Measurements from ENCODE around the gene BFSP2.

Gene BFSP2

GRCh38 chr3:133400006-133400515, at the start of gene BFSP2:
TSS of gene BFSP2 (plus strand) at chr3:133400056. CDS start at chr3:133400084, 28 bp downstream.
- DNase-seq (ENCODE audit: low spot score) = no peak

- DNase-seq (ENCODE audit: low spot score) = no peak
Measured at GRCh38 chr3:133354721-133355120, 45.1 kb upstream of the BFSP2 start.

GRCh38 chr3:133360476-133360875, 39.4 kb upstream of the BFSP2 start:
- no peak for DNase-seq (ENCODE audit: low spot score)

GRCh38 chr3:133361011-133361410, 38.8 kb upstream of the BFSP2 start:
- no peak for DNase-seq (ENCODE audit: low spot score)

- no peak for DNase-seq (ENCODE audit: low spot score)
Measured at GRCh38 chr3:133361435-133361834, 38.4 kb upstream of the BFSP2 start.

- no peak for DNase-seq (ENCODE audit: low spot score)
Measured at GRCh38 chr3:133362539-133362938, 37.3 kb upstream of the BFSP2 start.

- DNase-seq (ENCODE audit: low spot score) = no peak
Measured at GRCh38 chr3:133364704-133365103, 35.2 kb upstream of the BFSP2 start.

GRCh38 chr3:133366921-133367320, 32.9 kb upstream of the BFSP2 start:
- DNase-seq (ENCODE audit: low spot score) = no peak

- DNase-seq (ENCODE audit: low spot score) = no peak
Measured at GRCh38 chr3:133367403-133367802, 32.5 kb upstream of the BFSP2 start.

GRCh38 chr3:133367956-133368355, 31.9 kb upstream of the BFSP2 start:
- DNase-seq (ENCODE audit: low spot score) = no peak

GRCh38 chr3:133368371-133369067, 31.3 kb upstream of the BFSP2 start:
- DNase-seq (ENCODE audit: low spot score) = no peak

- DNase-seq (ENCODE audit: low spot score) = no peak
Measured at GRCh38 chr3:133369068-133369440, 30.8 kb upstream of the BFSP2 start.

- no peak for DNase-seq (ENCODE audit: low spot score)
Measured at GRCh38 chr3:133371181-133371580, 28.7 kb upstream of the BFSP2 start.

GRCh38 chr3:133371676-133372075, 28.2 kb upstream of the BFSP2 start:
- DNase-seq (ENCODE audit: low spot score) = no peak

GRCh38 chr3:133374708-133375402, 25.0 kb upstream of the BFSP2 start:
- no peak for DNase-seq (ENCODE audit: low spot score)

GRCh38 chr3:133375403-133375745, 24.5 kb upstream of the BFSP2 start:
- DNase-seq (ENCODE audit: low spot score) = no peak

GRCh38 chr3:133376810-133377209, 23.0 kb upstream of the BFSP2 start:
- no peak for DNase-seq (ENCODE audit: low spot score)

- DNase-seq (ENCODE audit: low spot score) = no peak
Measured at GRCh38 chr3:133377396-133377795, 22.5 kb upstream of the BFSP2 start.

- no peak for DNase-seq (ENCODE audit: low spot score)
Measured at GRCh38 chr3:133379926-133380325, 19.9 kb upstream of the BFSP2 start.

GRCh38 chr3:133380481-133381225, 19.2 kb upstream of the BFSP2 start:
- no peak for DNase-seq (ENCODE audit: low spot score)

GRCh38 chr3:133381346-133382109, 18.3 kb upstream of the BFSP2 start:
- DNase-seq (ENCODE audit: low spot score) = no peak

GRCh38 chr3:133383175-133383574, 16.7 kb upstream of the BFSP2 start:
- DNase-seq (ENCODE audit: low spot score) = no peak
